GM21360 (cell line): Measurements from ENCODE around the gene PAPOLG.

ENCODE experiments used
- ATAC-seq: cut with Tn5 transposase; IDR thresholded peaks from one replicate; pipeline ENCODE4 v1.9.1; 2021; ENCODE audit warnings: mild to moderate bottlenecking, moderate library complexity; ENCODE audit not compliant: unreplicated experiment

The PAPOLG gene

DNA sequence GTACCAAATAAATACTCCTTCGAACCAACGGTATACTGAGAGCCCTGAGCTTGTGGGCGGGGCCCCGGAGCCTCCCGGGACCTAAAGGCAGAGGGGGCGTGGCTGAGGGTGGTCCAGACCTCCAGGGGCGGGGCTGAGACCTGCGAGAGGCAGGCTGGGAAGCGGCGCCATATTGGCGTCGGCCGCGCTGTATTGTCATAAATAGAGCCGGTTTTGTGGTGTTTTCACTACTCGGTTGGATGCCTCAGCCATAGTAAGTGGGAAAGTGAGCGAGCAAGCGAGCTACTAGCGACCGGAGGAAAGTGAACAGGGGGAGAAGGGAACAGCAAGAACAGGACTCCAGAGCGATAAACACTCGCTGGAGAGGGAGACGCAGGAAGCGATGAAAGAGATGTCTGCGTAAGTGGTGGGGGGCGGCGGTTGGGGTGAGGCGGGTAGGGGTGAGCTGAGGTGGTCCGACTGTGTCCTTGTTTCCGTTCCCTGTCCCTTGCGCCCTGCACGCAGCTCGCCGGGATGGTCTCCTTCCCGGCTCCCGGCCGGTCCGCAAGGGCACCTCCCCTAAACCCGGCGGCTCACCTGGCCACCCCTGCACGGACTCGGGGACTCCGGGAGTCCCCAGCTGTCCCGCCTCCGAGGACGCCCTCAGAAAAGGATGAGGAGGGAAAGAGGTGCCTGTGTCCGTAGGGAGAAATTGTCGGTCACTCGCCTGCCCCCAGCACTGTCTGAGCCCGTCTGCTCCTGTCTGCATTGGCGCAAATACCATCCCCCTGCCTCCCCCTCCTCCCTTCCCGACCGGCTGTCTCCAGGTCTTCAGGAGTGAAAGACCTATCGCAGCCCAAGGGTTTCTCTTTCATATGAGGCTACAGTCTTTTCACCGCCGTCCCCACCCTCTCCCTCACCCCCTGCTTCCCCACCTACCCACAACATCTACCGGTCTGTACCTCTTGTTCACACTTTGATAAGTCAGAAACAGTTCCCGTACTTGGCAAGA, at the start of gene PAPOLG:
PAPOLG (plus strand) TSS at position 172 of the 991 bp plus-strand sequence; CDS start at position 383, 211 bp downstream.
- ATAC-seq, result peak; percentile 100

DNA sequence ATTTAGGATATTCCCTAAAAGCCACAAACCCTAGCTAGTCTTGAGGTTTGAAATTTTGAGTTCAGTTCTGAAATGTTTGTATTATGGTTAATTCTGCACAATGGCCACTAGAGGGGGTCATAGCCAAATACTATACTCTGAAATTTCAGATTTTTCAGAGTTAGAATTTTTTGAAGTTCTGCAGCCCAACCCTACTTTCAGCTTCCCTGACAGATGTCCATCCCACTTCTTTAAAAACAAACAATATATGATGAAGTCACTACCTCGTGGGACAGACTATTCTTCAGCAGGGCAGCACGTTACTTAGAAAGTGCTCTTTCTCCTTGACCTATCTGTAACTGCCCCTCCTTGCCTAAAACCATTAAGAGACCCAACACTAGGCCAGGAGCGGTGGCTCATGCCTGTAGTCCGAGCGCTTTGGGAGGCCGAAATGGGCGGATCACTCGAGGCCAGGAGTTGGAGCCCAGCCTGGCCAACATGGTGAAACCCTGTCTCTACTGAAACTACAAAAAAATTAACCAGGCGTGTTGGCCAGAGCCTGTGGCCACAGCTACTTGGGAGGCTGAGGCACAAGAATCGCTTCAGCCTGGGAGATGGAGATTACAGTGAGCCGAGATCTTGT, 48.2 kb upstream of the PAPOLG start:
- ATAC-seq, result no peak

DNA sequence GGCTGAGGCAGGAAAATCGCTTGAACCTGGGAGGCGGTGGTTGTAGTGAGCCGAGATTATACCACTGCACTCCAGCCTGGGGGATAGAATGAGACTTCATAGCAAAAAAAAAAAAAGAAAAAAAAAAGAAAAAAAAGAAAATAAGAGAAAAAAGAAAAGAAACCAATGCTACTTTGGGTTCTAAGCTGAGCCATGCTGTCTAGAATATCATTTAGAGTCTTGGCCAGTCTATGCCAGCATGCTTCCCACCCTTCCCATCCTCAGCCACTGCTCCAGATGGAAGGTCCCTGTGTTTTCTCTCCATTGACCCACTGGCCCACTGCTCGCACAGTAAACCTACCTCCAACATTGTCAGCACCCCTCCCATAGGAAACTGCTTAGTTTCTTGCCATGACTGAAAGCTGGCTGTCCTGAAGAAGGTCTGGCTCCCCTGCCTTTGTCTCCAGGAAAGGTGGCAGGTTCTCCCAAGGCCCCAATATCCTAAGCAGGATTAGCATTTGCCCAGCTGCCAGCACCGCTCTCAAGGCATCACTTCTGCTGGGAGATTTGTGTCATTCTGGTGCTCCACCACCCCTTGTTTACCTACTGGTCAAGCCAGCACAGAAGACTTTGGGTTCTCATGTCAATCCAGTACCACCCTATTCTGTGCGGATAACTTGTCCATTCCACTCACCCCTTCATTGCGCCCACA, 47.3 kb upstream of the PAPOLG start:
- no peak for ATAC-seq

GRCh38 chr2:60710707-60711106, 45.4 kb upstream of the PAPOLG start:
- ATAC-seq, result no peak

DNA sequence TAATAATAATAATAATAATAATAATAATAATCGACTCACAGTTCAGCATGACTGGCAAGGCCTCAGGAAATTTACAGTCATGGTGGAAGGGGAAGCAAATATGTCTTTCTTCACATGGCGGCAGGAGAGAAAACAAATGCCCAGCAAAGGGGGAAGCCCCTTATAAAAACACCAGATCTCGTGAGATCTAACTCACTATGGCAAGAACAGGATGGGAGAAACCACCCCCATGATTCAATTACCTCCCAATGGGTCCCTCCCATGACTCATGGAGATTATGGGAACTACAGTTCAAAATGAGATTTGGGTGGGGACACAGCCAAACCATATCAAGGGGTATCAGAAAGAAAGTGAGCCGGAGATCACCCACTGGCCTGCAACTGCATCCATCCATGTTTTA, 40.5 kb upstream of the PAPOLG start:
- no peak for ATAC-seq

DNA sequence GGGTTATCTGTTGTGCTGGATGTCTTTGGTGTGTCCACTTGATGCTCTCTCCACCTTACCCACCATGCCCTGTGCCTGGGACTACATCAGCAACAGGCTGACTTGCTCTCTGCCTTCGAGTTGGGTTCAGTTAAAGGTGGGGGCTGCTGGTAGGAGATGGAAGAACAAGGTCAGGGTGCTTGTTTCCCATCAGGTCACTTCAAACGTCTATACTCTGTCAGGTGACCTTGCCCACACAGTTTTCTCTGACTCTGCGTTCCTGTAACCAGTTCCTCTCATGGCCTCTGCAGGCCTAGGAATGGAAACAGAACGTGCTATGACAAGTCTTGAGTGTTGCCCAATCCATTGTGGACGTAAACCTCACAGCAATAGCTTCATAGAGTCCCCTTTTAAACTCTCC, 38.4 kb upstream of the PAPOLG start:
- no peak for ATAC-seq

DNA sequence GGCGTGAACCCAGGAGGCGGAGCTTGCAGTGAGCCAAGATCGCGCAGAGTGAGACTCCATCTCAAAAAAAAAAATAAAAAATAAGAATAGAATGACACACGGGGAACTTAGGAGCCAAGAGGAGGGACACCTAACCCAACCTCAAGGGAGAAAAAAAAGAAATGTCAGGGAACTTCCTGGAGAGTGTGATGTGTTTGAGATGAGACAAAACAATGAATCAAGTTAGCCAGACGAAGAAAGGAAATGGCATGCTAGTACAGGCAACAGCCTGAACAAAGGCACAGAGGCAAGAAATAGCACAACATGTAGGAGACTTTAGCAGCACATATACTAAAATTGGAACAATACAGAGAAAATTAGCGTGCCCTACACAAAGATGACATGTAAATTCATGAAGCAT, 36.7 kb upstream of the PAPOLG start:
- no peak for ATAC-seq

DNA sequence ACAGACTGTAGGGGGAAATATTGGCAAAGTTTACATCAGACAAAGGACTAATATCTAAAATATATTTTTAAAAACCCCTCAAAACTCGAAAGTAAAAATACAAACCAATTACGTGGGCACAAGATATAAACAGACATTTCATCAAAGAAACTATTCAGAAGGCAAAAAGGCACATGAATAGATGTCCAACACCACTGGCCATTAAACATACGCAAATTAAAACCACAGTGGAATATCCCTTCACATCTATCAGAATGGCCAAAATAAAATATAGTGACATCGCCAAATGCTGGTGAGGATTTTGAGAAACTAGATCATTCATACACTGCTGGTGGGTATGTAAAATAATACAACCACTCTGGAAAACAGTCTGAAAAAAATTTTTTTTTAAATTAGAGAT, 30.6 kb upstream of the PAPOLG start:
- no peak for ATAC-seq

DNA sequence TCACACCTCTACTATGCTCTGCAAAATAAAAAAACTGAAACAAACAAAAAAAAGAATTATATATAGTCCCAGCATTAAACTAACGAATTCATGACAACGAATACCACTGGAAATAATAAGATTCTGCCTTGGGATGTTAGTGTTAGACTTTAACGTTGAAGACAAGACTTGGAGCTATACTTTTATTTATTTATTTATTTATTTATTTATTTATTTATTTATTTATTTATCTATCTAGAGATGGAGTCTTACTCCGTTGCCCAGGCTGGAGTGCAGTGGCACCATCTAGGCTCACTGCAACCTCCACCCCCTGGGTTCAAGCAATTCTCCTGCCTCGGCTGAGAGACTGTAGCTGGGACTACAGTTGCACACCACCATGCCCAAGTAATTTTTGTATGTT, 27.2 kb upstream of the PAPOLG start:
- no peak for ATAC-seq

- no peak for ATAC-seq
These were observed 20.4 kb upstream of the PAPOLG start for GRCh38 chr2:60735496-60736250.

DNA sequence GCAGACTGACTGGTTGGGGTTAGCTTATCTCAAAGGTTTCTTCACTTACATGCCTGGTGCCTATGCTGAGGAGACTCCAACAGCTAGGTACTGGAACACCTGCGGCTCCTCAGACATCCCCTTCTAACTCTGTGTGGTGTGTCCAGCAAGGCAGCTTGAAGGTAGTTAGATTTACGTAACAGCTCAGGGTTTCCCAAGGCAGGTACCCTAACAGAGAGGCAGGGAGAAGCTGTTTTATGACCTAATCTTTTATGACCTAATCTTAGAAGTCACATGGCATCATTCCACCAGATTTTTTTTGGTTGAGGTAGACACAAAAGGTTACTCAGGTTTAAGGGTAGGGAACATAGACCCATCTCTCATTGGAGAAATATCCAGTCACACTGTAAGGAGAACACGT, 17.4 kb upstream of the PAPOLG start:
- ATAC-seq, result no peak

DNA sequence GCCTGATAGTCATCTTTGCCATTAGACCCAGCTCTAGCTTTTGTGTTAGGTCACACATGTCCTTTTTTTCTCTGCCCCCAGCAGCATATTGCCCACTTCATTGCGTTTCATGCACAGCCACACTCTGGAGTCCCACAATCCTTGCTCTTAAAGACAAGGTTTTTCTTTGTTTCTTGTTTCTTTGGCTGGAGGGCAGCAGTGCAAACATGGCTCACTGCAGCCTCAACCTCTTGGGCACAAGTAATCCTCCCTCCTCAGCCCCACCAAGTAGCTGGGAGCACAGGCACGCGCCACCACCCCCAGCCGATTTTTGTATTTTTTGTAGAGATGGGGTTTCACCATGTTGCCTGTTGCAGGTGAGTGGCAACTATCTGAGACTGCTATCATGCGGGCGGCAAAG, 16.9 kb upstream of the PAPOLG start:
- no peak for ATAC-seq

GRCh38 chr2:60741576-60741975, 14.5 kb upstream of the PAPOLG start:
- ATAC-seq, result no peak

DNA sequence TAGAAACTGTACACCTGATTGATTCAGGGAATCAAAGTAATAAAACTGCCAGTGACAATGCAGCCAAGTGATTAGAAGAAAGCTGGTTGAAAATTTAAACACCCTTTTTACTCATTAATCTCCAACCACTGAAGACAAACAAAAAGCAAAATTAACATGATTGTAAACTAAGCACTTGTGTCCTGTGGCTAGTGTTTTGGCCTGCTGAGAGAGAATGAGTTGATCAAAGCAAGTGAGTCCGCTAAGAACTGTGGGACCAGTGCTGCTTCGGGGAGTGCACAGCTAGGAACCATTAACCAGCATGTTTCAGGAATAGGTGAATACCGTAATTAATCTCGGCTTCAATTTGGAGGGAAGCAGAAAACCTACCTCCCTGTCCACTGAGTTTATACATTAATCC, 13.6 kb upstream of the PAPOLG start:
- no peak for ATAC-seq

DNA sequence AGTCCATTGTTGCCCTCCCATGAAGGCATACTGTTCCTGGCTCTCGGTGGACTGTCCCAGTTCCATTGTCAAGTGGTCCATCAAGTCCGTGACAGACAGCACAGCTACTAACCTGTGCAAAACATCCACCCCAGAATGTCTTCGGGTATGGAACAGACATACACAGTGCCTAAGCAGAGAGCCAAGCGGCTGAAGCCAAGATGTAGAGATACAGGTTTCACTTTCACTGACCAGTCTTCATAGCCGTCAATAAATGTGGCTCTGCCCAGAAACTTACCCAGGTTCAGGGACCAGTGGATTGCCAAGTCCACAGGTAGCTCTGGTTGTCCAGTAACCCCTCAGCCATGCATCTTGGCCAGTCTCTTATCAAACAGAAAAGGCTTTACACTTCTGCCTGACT, 10.7 kb upstream of the PAPOLG start:
- ATAC-seq, result no peak

GRCh38 chr2:60745761-60746160, 10.3 kb upstream of the PAPOLG start:
- ATAC-seq, result no peak

DNA sequence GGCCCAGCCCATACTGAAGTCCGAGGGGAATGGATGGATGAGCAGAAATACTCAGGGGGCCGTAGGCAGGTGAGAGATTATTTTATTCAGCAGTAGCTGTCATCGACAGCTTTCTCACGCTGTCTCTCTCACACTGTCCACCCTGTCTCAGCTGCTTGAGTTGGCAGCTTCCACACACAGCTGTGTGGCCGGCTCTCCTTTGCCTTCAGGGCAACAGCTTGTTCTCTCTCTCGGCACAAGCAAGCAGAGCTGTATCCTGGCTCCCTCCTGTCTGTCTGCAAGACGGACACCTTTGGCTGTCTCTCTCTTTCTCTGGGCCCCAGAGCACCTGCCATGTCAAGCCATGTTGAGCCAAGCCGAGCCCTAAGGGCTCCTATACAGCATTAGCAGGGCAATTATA, 9.8 kb upstream of the PAPOLG start:
- ATAC-seq, result no peak

- ATAC-seq, result no peak
These were observed 3.6 kb downstream of the PAPOLG start for GRCh38 chr2:60759654-60760053.

DNA sequence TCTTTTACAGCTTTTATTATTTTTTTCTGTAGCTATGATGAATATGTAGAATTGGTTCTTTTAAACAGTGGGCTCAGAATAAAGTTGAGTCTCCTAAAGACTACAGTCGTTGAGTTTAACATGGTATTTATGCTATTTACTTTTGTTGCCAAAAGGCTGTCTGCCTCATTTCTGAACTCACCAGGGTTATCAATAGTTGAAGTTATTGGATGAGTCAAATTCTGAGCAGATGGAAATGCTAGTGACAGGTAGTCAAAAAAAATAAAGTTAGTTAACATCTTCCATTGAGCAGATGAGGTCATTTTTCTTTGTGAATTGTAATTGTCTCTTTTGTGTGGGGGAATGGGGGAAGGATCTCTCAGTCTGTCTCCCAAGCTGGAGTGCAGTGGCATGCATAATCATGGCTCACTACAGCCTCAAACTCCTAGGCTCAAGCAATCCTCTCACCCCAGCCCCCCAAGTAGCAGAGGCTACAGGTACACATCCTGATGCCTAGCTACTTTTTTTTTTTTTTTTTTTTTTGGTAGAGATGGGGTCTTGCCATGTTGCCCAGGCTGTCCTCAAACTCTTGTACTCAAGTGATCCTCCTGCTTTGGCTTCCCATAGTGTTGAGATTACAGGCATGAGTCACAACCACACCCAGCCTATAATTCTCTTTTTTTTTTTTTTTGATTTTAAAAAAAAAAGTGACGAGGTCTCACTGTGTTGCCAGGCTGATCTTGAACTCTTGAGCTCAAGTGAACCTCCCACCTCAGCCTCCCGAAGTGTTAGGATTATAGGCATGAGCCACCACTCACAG, 8.9 kb downstream of the PAPOLG start:
- ATAC-seq, result no peak

DNA sequence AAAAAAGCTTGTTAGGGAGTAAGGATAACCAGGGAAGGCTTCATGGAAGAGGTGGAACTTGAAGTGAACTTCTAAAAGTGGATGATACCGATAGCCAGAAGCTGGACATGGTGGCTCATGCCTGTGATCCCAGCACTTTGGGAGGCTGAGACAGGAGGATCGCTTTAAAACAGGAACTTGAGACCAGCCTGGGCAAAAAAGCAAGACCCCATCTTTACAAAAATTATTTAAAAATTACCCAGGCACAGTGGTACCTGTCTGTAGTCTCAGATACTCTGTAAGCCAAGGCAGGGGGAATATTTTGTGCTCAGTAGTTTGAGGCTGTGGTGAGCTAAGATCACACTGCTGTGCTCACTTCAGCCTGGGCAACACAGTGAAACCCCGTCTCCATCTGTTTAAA, 10.2 kb downstream of the PAPOLG start:
- ATAC-seq, result no peak
